Measurements from ENCODE around the gene SLC25A39. TPM values are rescaled to one million over a fixed set of nuclear protein-coding genes. Genes with fewer than 3 reads are reported as not detected.
"Not testable (repeated sequence)": the region's sequence is repeated elsewhere in the genome, so short reads cannot be mapped to it uniquely, and the experiment has no call there.

Gene SLC25A39
- total RNA-seq, 1 donor from 2014 or later = 80.6 TPM

DNA sequence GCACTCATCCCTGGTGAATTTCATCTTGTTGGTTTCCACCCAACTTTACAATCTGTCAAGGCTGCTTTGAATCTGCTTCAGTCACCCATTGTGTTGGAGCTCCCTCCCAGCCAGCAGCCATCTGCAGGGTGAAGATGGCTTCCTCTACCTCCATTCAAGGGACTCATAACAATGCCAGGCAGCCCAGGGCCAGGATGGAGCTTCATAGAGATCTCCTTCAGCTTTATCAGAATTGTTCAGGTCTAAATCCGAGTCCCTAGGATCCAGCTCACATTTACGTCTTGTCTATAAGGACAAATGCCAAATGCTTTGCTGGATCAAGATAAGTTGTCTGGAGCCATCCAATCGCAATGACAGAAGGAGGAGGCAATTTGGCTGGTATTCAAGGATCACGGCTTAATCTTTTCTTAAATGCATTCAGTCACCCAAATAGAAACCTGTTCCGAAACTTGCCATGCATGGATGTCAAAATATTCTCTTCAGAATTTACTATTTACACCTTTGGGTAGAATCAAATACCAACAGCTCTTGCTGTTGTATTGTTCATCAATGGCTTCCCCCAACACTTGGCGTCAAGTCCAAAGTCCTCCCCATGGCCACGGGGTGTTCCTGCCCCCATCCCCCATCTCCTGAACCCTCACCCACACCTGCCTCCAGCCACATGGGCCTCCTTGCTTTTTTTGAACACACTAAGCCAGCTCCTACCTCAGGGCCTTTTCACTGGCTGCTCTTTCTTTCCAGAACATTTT is 42.8 kb upstream of the SLC25A39 start:
- TF ChIP-seq EZH2 (IDR thresholded peaks at IDR 0.05; ENCODE audit: insufficient read depth, low read length) = no peak
- TF ChIP-seq, protein P1, sequence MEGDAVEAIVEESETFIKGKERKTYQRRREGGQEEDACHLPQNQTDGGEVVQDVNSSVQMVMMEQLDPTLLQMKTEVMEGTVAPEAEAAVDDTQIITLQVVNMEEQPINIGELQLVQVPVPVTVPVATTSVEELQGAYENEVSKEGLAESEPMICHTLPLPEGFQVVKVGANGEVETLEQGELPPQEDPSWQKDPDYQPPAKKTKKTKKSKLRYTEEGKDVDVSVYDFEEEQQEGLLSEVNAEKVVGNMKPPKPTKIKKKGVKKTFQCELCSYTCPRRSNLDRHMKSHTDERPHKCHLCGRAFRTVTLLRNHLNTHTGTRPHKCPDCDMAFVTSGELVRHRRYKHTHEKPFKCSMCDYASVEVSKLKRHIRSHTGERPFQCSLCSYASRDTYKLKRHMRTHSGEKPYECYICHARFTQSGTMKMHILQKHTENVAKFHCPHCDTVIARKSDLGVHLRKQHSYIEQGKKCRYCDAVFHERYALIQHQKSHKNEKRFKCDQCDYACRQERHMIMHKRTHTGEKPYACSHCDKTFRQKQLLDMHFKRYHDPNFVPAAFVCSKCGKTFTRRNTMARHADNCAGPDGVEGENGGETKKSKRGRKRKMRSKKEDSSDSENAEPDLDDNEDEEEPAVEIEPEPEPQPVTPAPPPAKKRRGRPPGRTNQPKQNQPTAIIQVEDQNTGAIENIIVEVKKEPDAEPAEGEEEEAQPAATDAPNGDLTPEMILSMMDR (IDR thresholded peaks at IDR 0.05; ENCODE audit: insufficient read depth, low read depth, low read length) = no peak
- peaks cover 31% of the 10 kb centered on the region for H3K27me3 Mint-ChIP-seq (ENCODE audit: low read depth, unreplicated experiment)
- H3K4me2 ChIP-seq (ENCODE audit: low read length) = no peak overlapping the region
- no peak overlapping the region for H3K9ac ChIP-seq (ENCODE audit: low read length)
- H3K79me2 ChIP-seq (ENCODE audit: insufficient read depth, low read length) = no peaks in the 10 kb centered on the region
- no peak overlapping the region for H2AFZ ChIP-seq (ENCODE audit: low read depth, low read length)
- H3K27ac Mint-ChIP-seq (ENCODE audit: unreplicated experiment) = no peak overlapping the region
- no peak overlapping the region for H3K4me3 Mint-ChIP-seq (ENCODE audit: unreplicated experiment)
- no peak overlapping the region for H3K27ac ChIP-seq (ENCODE audit: low read depth, low read length)
- DNase-seq (ENCODE audit: low read depth) = no peak
- H3K9me3 Mint-ChIP-seq (ENCODE audit: unreplicated experiment) = no peaks in the 10 kb centered on the region
- no peak overlapping the region for H3K4me3 ChIP-seq (ENCODE audit: insufficient read depth, low read depth, low read length)
- FAIRE-seq = no peak
- peaks cover 13% of the 10 kb centered on the region for H3K27me3 ChIP-seq (ENCODE audit: insufficient read depth, low read length)
- H3K4me1 ChIP-seq (ENCODE audit: insufficient read depth, low read length) = peaks cover 7% of the 10 kb centered on the region
- H3K4me1 Mint-ChIP-seq (ENCODE audit: low read depth, unreplicated experiment) = no peaks in the 10 kb centered on the region
- no peaks in the 10 kb centered on the region for H3K36me3 ChIP-seq (ENCODE audit: insufficient read depth, low read length)
- no peaks in the 10 kb centered on the region for H3K36me3 Mint-ChIP-seq (ENCODE audit: low read depth, unreplicated experiment)
- no peaks in the 10 kb centered on the region for H3K9me3 ChIP-seq (ENCODE audit: insufficient read depth, low read depth, low read length)
- H4K20me1 ChIP-seq (ENCODE audit: insufficient read depth, low read length) = peaks cover 6% of the 10 kb centered on the region

DNA sequence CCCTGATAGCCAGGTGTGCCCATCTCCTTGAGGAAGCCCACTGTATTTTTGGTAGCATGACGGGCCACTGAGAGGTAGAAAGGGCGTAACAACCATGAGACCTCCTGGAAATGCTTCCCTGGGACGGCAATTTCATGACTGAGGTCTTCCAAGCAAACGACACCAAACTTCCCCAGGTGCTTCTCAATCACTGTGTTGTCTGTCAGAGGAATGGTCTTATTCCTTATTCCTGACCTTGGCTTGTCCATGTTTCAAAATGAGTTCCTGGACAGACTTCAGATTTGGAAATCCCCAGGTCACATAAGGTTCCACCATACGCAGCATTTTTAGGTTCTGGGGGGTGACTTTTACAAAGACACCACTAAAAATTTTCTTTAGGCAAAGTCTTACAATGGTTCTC is 40.4 kb upstream of the SLC25A39 start:
- H2AFZ ChIP-seq (ENCODE audit: low read depth, low read length); H3K9ac ChIP-seq (ENCODE audit: low read length); H3K36me3 ChIP-seq (ENCODE audit: insufficient read depth, low read length); H3K36me3 Mint-ChIP-seq (ENCODE audit: low read depth, unreplicated experiment); H3K4me3 ChIP-seq (ENCODE audit: insufficient read depth, low read depth, low read length); H3K27ac ChIP-seq (ENCODE audit: low read depth, low read length); H3K27ac Mint-ChIP-seq (ENCODE audit: unreplicated experiment); H3K4me2 ChIP-seq (ENCODE audit: low read length); DNase-seq (ENCODE audit: low read depth); H3K9me3 Mint-ChIP-seq (ENCODE audit: unreplicated experiment); FAIRE-seq; H3K79me2 ChIP-seq (ENCODE audit: insufficient read depth, low read length); H3K4me3 Mint-ChIP-seq (ENCODE audit: unreplicated experiment); H3K9me3 ChIP-seq (ENCODE audit: insufficient read depth, low read depth, low read length): not testable (repeated sequence)
- H4K20me1 ChIP-seq (ENCODE audit: insufficient read depth, low read length) = peaks cover 28% of the 10 kb centered on the region
- peaks cover 26% of the 10 kb centered on the region for H3K27me3 Mint-ChIP-seq (ENCODE audit: low read depth, unreplicated experiment)
- H3K4me1 ChIP-seq (ENCODE audit: insufficient read depth, low read length) = peaks cover 18% of the 10 kb centered on the region
- peaks cover 13% of the 10 kb centered on the region for H3K27me3 ChIP-seq (ENCODE audit: insufficient read depth, low read length)
- peaks cover 15% of the 10 kb centered on the region for H3K4me1 Mint-ChIP-seq (ENCODE audit: low read depth, unreplicated experiment)

DNA sequence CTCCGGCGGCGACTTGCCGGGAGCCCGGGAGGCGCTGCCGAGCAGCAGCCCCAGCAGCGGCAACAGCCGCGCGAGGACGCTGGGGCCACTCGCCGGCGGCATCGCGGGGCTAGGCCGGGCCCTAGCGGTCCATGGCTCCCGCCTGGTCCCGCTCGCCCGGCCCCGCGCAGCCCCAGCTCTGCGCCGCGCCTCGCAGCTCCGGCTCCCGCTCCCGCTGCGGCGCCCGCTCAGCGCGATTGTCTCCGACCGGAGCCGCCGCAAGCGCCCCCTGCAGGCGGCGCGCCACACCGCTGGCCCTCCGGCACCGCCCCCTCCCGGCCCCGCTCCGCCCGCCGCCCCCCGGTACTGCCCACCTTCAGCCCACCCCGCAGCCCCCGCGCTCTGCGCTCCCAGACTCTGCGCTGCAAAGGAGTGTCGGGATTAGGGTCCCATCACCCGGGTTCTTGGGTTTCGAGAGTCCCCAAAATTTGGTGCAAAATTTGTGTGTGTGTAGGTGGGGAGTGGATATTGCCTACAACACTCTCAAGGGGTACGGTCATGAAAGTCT is 39.1 kb upstream of the SLC25A39 start, which contains the start of gene FAM171A2:
FAM171A2 (minus strand) TSS at position 241 of the 547 bp plus-strand sequence; CDS start at position 102, 139 bp downstream.
- Histone ChIP-seq H3K27me3 (ENCODE audit: insufficient read depth, low read length) (peaks cover 13% of the 10 kb centered on the region), H3K4me2 (ENCODE audit: low read length) (peak within 1 kb of the TSS; percentile 97), H3K9me3 (ENCODE audit: insufficient read depth, low read depth, low read length) (no peaks in the 10 kb centered on the region), H3K4me3 (ENCODE audit: insufficient read depth, low read depth, low read length) (peak within 1 kb of the TSS; percentile 70), H4K20me1 (ENCODE audit: insufficient read depth, low read length) (peaks cover 39% of the 10 kb centered on the region), H3K9ac (ENCODE audit: low read length) (peak within 1 kb of the TSS; percentile 87), H3K4me1 (ENCODE audit: insufficient read depth, low read length) (peaks cover 18% of the 10 kb centered on the region), H3K36me3 (ENCODE audit: insufficient read depth, low read length) (no peaks in the 10 kb centered on the region), H3K27ac (ENCODE audit: low read depth, low read length) (peak within 1 kb of the TSS; percentile 3), H3K79me2 (ENCODE audit: insufficient read depth, low read length) (peaks cover 6% of the 10 kb centered on the region), H2AFZ (ENCODE audit: low read depth, low read length) (peak within 1 kb of the TSS; percentile 92)
- Mint-ChIP-seq H3K4me3 (ENCODE audit: unreplicated experiment) (peak within 1 kb of the TSS; percentile 85), H3K27ac (ENCODE audit: unreplicated experiment) (peak within 1 kb of the TSS; percentile 53), H3K9me3 (ENCODE audit: unreplicated experiment) (no peaks in the 10 kb centered on the region), H3K27me3 (ENCODE audit: low read depth, unreplicated experiment) (peaks cover 26% of the 10 kb centered on the region), H3K4me1 (ENCODE audit: low read depth, unreplicated experiment) (peaks cover 15% of the 10 kb centered on the region), H3K36me3 (ENCODE audit: low read depth, unreplicated experiment) (no peaks in the 10 kb centered on the region)
- DNase-seq (ENCODE audit: low read depth) = no peak
- TF ChIP-seq, protein P1 (IDR thresholded peaks at IDR 0.05; ENCODE audit: insufficient read depth, low read depth, low read length) = peak; percentile 8
- no peak for TF ChIP-seq EZH2 (IDR thresholded peaks at IDR 0.05; ENCODE audit: insufficient read depth, low read length)
- no peak for FAIRE-seq
